SU-DHL-6 (cell line): Measurements from ENCODE around the gene EIF3I.

Experiments
- H2AFZ ChIP-seq: fragments of 200-600 bp; sonication (generic); 2 replicates; pipeline ENCODE4 v1.6.1; 2014; ENCODE audit warnings: low read depth, mild to moderate bottlenecking, moderate library complexity, mixed read lengths, antibody characterized with exemption, low read length; ENCODE audit not compliant: severe bottlenecking
- H3F3A ChIP-seq: fragments of 200-600 bp; shearing (Covaris generic); 2 replicates; pipeline ENCODE4 v1.6.0; 2016; ENCODE audit warnings: antibody characterized with exemption, mild to moderate bottlenecking; ENCODE audit not compliant: insufficient read depth
- H3K27ac ChIP-seq: fragments of 200-600 bp; sonication (generic); 2 replicates; pipeline ENCODE4 v1.5.1; 2016; ENCODE audit warnings: low read depth, mild to moderate bottlenecking, low read length, moderate library complexity, mixed read lengths
- H3K27me3 ChIP-seq: fragments of 200-600 bp; sonication (generic), shearing (Covaris generic); 2 replicates; pipeline ENCODE4 v1.6.0; 2014; ENCODE audit warnings: mild to moderate bottlenecking, low read length
- H3K36me3 ChIP-seq: fragments of 200-600 bp; sonication (generic); 2 replicates; pipeline ENCODE4 v1.6.1; 2014; ENCODE audit warnings: mild to moderate bottlenecking, low read length, mixed read lengths
- H3K4me2 ChIP-seq: fragments of 300-600, 200-600 bp; shearing (Covaris generic), sonication (generic); 2 replicates; pipeline ENCODE4 v1.6.0; 2014; ENCODE audit warnings: low read length, low read depth, mild to moderate bottlenecking; ENCODE audit not compliant: poor library complexity, severe bottlenecking
- H3K4me3 ChIP-seq: fragments of 200-600 bp; sonication (generic); 2 replicates; pipeline ENCODE4 v1.5.1; 2014; ENCODE audit warnings: antibody characterized with exemption, low read length, mild to moderate bottlenecking, mixed read lengths; ENCODE audit not compliant: insufficient read depth, poor library complexity, severe bottlenecking
- H3K79me2 ChIP-seq: fragments of 200-600 bp; sonication (generic); 2 replicates; pipeline ENCODE4 v1.6.1; 2014; ENCODE audit warnings: mild to moderate bottlenecking, low read length, moderate library complexity; ENCODE audit not compliant: insufficient read depth
- H3K9ac ChIP-seq: fragments of 200-600 bp; sonication (generic); 2 replicates; pipeline ENCODE4 v1.7.0; 2014; ENCODE audit warnings: mild to moderate bottlenecking, low read length
- H3K9me2 ChIP-seq: fragments of 200-600 bp; sonication (generic); replicated peaks from 2 replicates; pipeline ENCODE4 v1.6.1; 2014; ENCODE audit warnings: low read length; ENCODE audit not compliant: insufficient read depth
- H3K9me3 ChIP-seq: fragments of 200-600 bp; sonication (generic); 2 replicates; pipeline ENCODE4 v1.6.1; 2014; ENCODE audit warnings: low read length, mixed read lengths; ENCODE audit not compliant: insufficient read depth
- H4K20me1 ChIP-seq: fragments of 200-600 bp; sonication (generic); 2 replicates; pipeline ENCODE4 v1.6.1; 2014; ENCODE audit warnings: low read depth, mild to moderate bottlenecking, antibody characterized with exemption, low read length, moderate library complexity, mixed read lengths
- EZH2phosphoT487 ChIP-seq: fragments of 200-600 bp; sonication (generic), shearing (Covaris generic); conservative IDR thresholded peaks from 2 replicates; pipeline ENCODE4 v1.6.1; 2018; ENCODE audit warnings: mild to moderate bottlenecking, antibody characterized with exemption, low read length, moderate library complexity, mixed read lengths
- TF ChIP-seq, protein P1 (sequence below): fragments of 200-600 bp; sonication (generic); IDR thresholded peaks from one replicate; pipeline ENCODE4 v1.5.1; 2017; ENCODE audit warnings: antibody characterized with exemption, mild to moderate bottlenecking, low read length, moderate library complexity; ENCODE audit not compliant: insufficient read depth, poor library complexity, severe bottlenecking

EIF3I gene

DNA sequence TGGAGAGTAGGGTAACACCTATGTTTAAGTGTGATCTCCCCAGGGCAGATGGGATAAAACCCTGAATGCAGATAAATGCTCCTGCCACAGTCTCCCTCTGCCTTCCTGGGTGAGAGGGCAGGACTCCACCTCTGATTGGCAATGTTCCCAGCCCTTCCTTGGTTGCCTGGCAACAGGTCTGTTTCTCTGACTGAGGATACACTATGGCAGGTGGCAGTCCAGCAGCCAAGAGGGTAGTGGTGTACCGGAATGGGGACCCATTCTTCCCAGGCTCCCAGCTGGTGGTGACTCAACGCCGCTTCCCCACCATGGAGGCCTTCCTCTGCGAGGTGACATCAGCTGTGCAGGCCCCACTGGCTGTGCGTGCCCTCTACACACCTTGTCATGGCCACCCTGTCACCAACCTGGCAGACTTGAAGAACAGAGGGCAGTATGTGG lies 13.3 kb upstream of the EIF3I start, which contains the start of gene DCDC2B:
Gene DCDC2B (plus strand): TSS at position 199 of the 438 bp plus-strand sequence. CDS start 5 bp downstream, at position 204.
- no peak within 1 kb of the TSS for H3K4me2 ChIP-seq
- no peaks in the 10 kb centered on the region for H4K20me1 ChIP-seq
- H3K9ac ChIP-seq, result no peak within 1 kb of the TSS
- TF ChIP-seq, protein P1, sequence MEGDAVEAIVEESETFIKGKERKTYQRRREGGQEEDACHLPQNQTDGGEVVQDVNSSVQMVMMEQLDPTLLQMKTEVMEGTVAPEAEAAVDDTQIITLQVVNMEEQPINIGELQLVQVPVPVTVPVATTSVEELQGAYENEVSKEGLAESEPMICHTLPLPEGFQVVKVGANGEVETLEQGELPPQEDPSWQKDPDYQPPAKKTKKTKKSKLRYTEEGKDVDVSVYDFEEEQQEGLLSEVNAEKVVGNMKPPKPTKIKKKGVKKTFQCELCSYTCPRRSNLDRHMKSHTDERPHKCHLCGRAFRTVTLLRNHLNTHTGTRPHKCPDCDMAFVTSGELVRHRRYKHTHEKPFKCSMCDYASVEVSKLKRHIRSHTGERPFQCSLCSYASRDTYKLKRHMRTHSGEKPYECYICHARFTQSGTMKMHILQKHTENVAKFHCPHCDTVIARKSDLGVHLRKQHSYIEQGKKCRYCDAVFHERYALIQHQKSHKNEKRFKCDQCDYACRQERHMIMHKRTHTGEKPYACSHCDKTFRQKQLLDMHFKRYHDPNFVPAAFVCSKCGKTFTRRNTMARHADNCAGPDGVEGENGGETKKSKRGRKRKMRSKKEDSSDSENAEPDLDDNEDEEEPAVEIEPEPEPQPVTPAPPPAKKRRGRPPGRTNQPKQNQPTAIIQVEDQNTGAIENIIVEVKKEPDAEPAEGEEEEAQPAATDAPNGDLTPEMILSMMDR, result no peak
- TF ChIP-seq EZH2phosphoT487, result no peak
- no peak within 1 kb of the TSS for H3K27ac ChIP-seq
- no peaks in the 10 kb centered on the region for H3K9me2 ChIP-seq
- H3K4me3 ChIP-seq, result no peak within 1 kb of the TSS
- no peaks in the 10 kb centered on the region for H3K27me3 ChIP-seq
- no peaks in the 10 kb centered on the region for H3K9me3 ChIP-seq
- no peaks in the 10 kb centered on the region for H3K36me3 ChIP-seq
- no peak within 1 kb of the TSS for H2AFZ ChIP-seq
- H3K79me2 ChIP-seq, result no peaks in the 10 kb centered on the region
- 0 out of 2 replicates have a peak, but pooled peaks cover 4% of the 10 kb centered on the region for H3F3A ChIP-seq

DNA sequence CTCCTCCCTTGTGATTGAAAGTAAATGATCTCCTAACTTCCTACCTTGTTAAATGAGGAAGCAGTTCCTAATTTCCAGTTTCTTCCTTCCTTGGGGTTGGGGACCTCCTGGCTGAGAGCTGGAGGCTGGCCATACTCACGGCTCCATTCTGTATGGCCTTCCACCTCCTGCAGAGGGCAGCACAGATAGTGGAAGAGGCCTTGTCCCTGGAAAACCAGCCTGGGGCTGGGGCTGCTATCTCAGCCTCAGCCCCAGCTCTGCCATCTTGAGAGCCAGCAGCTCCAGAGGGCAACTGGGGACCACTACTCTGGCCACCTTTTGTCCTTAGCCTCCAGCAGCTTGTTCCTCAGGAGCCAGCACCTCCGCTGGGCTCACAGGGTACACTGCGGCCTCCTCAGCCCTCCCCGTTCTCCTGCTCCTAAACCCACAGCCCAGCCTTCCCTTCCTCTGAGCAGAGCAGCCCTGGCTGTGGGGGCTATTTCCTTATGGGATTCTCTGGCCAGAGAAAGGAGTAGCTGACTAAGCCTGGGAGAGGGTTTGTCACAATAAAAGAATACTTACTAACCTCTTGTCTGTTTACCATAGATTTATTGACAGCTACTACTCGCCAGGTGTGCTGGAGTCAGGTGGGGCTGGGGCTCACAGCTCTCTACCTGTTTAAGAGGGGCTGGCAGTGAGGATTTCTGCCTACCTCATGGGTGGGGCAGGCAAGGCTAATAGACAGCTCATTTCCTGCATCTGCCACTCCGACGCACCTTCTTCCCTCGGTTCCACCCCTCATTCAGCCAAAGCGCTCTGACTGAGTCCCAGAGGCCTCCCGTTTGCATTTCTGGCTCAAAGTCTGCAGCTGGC lies 6.4 kb upstream of the EIF3I start:
- no peaks in the 10 kb centered on the region for H3K27me3 ChIP-seq
- H3K9ac ChIP-seq, result no peak overlapping the region
- TF ChIP-seq, protein P1, result peak; percentile 74
- no peak for TF ChIP-seq EZH2phosphoT487

DNA sequence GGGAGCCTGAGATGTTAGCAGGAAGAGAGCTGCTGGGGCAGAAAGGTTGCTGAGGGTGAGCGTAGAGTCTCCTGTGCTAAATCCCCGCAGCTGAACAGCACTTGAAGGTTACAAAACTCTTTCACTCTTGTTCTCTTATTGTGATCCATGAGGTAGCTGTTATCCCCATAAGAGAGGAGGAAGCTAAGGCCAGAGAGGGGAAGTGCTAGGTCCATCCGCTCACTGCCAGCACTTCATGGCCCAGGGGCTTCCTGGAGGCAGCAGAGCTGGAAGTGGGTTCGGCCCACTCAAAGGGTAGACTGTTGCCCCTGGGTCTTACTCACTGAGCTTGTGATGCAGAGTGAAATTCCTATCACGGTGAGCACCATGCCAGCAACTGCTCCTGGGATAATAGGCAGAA lies 5.6 kb upstream of the EIF3I start:
- H2AFZ ChIP-seq, result no peak overlapping the region
- no peak overlapping the region for H3K27ac ChIP-seq
- H3K9me3 ChIP-seq, result no peaks in the 10 kb centered on the region
- no peaks in the 10 kb centered on the region for H3K27me3 ChIP-seq
- no peak overlapping the region for H3K9ac ChIP-seq
- H4K20me1 ChIP-seq, result no peaks in the 10 kb centered on the region
- no peak overlapping the region for H3K4me3 ChIP-seq
- H3K9me2 ChIP-seq, result no peaks in the 10 kb centered on the region
- no peaks in the 10 kb centered on the region for H3K79me2 ChIP-seq
- no peak overlapping the region for H3K4me2 ChIP-seq
- no peaks in the 10 kb centered on the region for H3F3A ChIP-seq
- H3K36me3 ChIP-seq, result no peaks in the 10 kb centered on the region
- TF ChIP-seq, protein P1, result no peak
- TF ChIP-seq EZH2phosphoT487, result no peak

More for the DNA sequence above, 6.4 kb upstream of the EIF3I start:
- Histone ChIP-seq H3K9me2 (no peaks in the 10 kb centered on the region), H3F3A (no peaks in the 10 kb centered on the region), H3K9me3 (no peaks in the 10 kb centered on the region), H2AFZ (no peak overlapping the region), H4K20me1 (no peaks in the 10 kb centered on the region), H3K27ac (no peak overlapping the region), H3K4me2 (no peak overlapping the region), H3K36me3 (no peaks in the 10 kb centered on the region), H3K4me3 (no peak overlapping the region), H3K79me2 (no peaks in the 10 kb centered on the region)
